A673 (cell line): ENCODE data around the gene ABHD17A. TPM values are rescaled to one million over a fixed set of nuclear protein-coding genes. Genes with fewer than 3 reads are reported as not detected.

ENCODE experiments used
- BruUV-seq: library from RNA; stranded (reverse); fragments of 400-500 nt; replicated peaks from 2 replicates; lab custom pipeline; 2021; lab: Mats Ljungman, UMichigan
- CTCF ChIA-PET: fragments of 300-600 bp; sonication (Branson Sonifier 250); formaldehyde crosslinking; loops from one replicate; lab custom pipeline; 2022; ENCODE audit warnings: antibody characterized with exemption; lab: Charles Lee
- POLR2A ChIA-PET: fragments of 300-600 bp; sonication (Branson Sonifier 250); formaldehyde crosslinking; loops from one replicate; lab custom pipeline; 2022; ENCODE audit warnings: antibody characterized with exemption; ENCODE audit not compliant: low non-redundant PET; lab: Charles Lee
- DNase-seq: peaks from one replicate; pipeline ENCODE4 v3.0.0-alpha.2; 2015; ENCODE audit warnings: low spot score
- H3K27ac ChIP-seq: fragments of 200-600 bp; sonication (generic); 2 replicates; pipeline ENCODE4 v1.5.1; 2016; ENCODE audit warnings: mixed run types, low read depth, mild to moderate bottlenecking, mixed read lengths, antibody characterized with exemption, low read length; ENCODE audit not compliant: poor library complexity, severe bottlenecking
- H3K27me3 ChIP-seq: fragments of 200-600 bp; sonication (generic); replicated peaks from 2 replicates; pipeline ENCODE4 v1.6.1; 2017; ENCODE audit warnings: mixed run types, low read depth, mild to moderate bottlenecking, mixed read lengths, antibody characterized with exemption, low read length; ENCODE audit not compliant: insufficient read depth, poor library complexity
- H3K36me3 ChIP-seq: fragments of 200-600 bp; sonication (generic); 2 replicates; pipeline ENCODE4 v1.6.1; 2016; ENCODE audit warnings: mixed run types, mild to moderate bottlenecking, mixed read lengths, antibody characterized with exemption, low read length; ENCODE audit not compliant: insufficient read depth, poor library complexity, severe bottlenecking
- H3K4me1 ChIP-seq: fragments of 200-600 bp; sonication (generic); 2 replicates; pipeline ENCODE4 v1.6.1; 2017; ENCODE audit warnings: mixed run types, mild to moderate bottlenecking, mixed read lengths, antibody characterized with exemption, low read length; ENCODE audit not compliant: insufficient read depth, poor library complexity, severe bottlenecking
- H3K4me3 ChIP-seq: fragments of 200-600 bp; sonication (generic); 2 replicates; pipeline ENCODE4 v1.5.1; 2016; ENCODE audit warnings: low read depth, mixed run types, mild to moderate bottlenecking, mixed read lengths, low read length; ENCODE audit not compliant: poor library complexity, severe bottlenecking
- H3K9me3 ChIP-seq: fragments of 200-600 bp; sonication (generic); 2 replicates; pipeline ENCODE4 v1.6.1; 2016; ENCODE audit warnings: mixed run types, low read depth, mild to moderate bottlenecking, mixed read lengths, antibody characterized with exemption, low read length; ENCODE audit not compliant: poor library complexity, severe bottlenecking
- CTCF ChIP-seq: fragments of 300-800, 200-600 bp; sonication (generic); conservative IDR thresholded peaks from 2 replicates; pipeline ENCODE4 v1.5.1; 2017; ENCODE audit warnings: low read depth, mild to moderate bottlenecking, antibody characterized with exemption, low read length, moderate library complexity, mixed read lengths
- EZH2 ChIP-seq: fragments of 200-600 bp; sonication (generic); IDR thresholded peaks from 2 replicates; pipeline ENCODE4 v1.6.1; 2017; ENCODE audit warnings: borderline replicate concordance, low read depth, mild to moderate bottlenecking, mixed read lengths, antibody characterized with exemption, low read length; ENCODE audit not compliant: poor library complexity, severe bottlenecking
- intact Hi-C: fragments of 100-400 bp; cut with micrococcal nuclease; formaldehyde crosslinking; loops from one replicate; pipeline ENCODE4 v1.10.0; 2022; ENCODE audit not compliant: unreplicated experiment
- total RNA-seq: library from RNA; stranded (reverse); gene quantifications from 2 replicates; pipeline ENCODE4 v1.2.3, GENCODE V29; 2021

Gene ABHD17A
- total RNA-seq, 1 experiment from 2014 or later: 56.9 TPM

GRCh38 chr19:1909761-1910080 is 24.4 kb upstream of the ABHD17A start:
- no peak overlapping the region for H3K27ac ChIP-seq
- no peak for DNase-seq
- TF ChIP-seq CTCF: no peak
- TF ChIP-seq EZH2: no peak
- no peak overlapping the region for H3K4me3 ChIP-seq
- no peaks in the 10 kb centered on the region for H3K9me3 ChIP-seq
- H3K27me3 ChIP-seq: no peaks in the 10 kb centered on the region
- H3K36me3 ChIP-seq: peaks cover 21% of the 10 kb centered on the region
- intact Hi-C loops: no loop called here
- POLR2A ChIA-PET: no interaction called here
- CTCF ChIA-PET: no interaction called here
- H3K4me1 ChIP-seq: peaks cover 13% of the 10 kb centered on the region
- no TSS peak for BruUV-seq

DNA sequence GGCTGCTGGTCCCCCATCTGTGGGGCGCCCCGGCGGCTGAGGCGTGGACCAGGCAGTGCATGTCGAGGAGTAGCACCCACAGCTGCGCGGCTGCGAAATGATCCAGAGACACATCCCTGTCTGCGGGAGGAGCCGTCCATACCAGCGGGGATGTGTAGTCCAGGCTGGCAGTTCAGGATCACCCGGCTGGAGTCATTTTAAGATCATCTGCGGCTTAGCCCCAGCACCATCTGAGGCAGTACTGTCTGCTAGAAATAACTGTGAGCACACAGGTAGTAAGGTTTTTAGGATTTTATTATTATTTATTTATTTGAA is 23.0 kb upstream of the ABHD17A start:
- Histone ChIP-seq H3K36me3 (peaks cover 16% of the 10 kb centered on the region), H3K4me1 (peaks cover 17% of the 10 kb centered on the region), H3K27me3 (no peaks in the 10 kb centered on the region), H3K27ac (no peak overlapping the region), H3K9me3 (no peaks in the 10 kb centered on the region), H3K4me3 (no peak overlapping the region)
- no peak for DNase-seq
- intact Hi-C loops: no loop called here
- ChIA-PET POLR2A (no interaction called here), CTCF (no interaction called here)
- TF ChIP-seq EZH2 (no peak), CTCF (no peak)
- BruUV-seq: no TSS peak

DNA sequence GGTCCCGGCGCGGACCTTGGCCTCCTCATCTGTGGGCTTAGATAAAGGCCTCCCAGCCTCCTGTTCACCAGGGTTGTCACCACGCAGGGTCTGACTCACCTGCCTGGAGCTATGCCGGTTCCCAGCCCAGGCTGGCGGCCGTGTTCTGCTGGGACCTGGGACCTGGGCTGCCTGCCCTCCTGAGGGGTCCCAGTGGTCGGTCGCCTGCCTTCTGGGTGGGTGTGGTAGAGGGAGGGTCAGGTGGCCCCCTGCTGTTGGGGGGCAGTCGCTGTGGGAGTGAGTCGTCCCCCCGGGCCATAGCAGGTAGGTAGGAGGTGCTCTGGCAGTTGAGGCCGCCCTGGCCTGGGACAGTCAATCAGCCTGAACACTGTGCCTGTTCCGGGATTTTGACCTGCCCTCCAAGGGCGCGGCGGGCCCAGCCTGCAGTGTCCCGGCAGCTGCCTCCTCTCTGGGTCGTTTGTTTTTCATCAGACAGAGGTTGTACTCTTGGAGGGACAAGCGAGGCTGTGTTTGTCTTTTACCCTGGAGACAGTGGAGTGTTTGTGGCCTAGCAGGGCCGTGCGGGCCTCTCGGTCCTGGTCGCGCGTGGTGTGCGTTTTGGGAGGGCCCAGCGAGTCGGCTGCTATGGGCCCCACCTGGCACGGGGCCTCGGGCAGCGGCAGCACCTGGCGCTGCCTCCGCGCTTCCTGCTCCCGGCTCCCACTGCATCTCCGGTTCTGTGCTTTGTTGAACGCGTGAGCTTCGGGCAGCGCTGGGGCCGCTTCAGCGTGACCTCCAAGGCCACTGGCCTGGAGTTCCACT is 22.5 kb upstream of the ABHD17A start:
- POLR2A ChIA-PET: no interaction called here

More for the DNA sequence above, 22.5 kb upstream of the ABHD17A start:
- Histone ChIP-seq H3K27me3 (no peaks in the 10 kb centered on the region), H3K27ac (no peak overlapping the region), H3K36me3 (peaks cover 11% of the 10 kb centered on the region), H3K4me3 (no peak overlapping the region), H3K9me3 (no peaks in the 10 kb centered on the region), H3K4me1 (peaks cover 17% of the 10 kb centered on the region)
- DNase-seq: no peak
- TF ChIP-seq CTCF: no peak
- TF ChIP-seq EZH2: no peak
- BruUV-seq: no TSS peak
- CTCF ChIA-PET: no interaction called here
- intact Hi-C loops: no loop called here
